ENCODE data around the gene PLIN4. TPM values are rescaled to one million over a fixed set of nuclear protein-coding genes. Genes with fewer than 3 reads are reported as not detected.
"Not testable (repeated sequence)": the region's sequence is repeated elsewhere in the genome, so short reads cannot be mapped to it uniquely, and the experiment has no call there.

PLIN4 gene
- polyA plus RNA-seq, 3 donors, result 73.6 to 954 (median 135) TPM

GRCh38 chr19:4529924-4530522, 11.7 kb upstream of the PLIN4 start:
- WGBS, 3 donors, result 77 to 87% (median 87%) methylated on average over 12 to 14 of the region's 14 CpGs
- no peak overlapping the region for H3K27ac ChIP-seq (ENCODE audit: low read depth, low read length)

GRCh38 chr19:4528843-4529242, 10.6 kb upstream of the PLIN4 start:
- H3K27ac ChIP-seq (ENCODE audit: low read depth, low read length), result no peak overlapping the region
- WGBS, 3 donors, result 70 to 95% (median 72%) methylated on average over 15 of the region's 15 CpGs

- H3K27ac ChIP-seq (ENCODE audit: low read depth, low read length), result not testable (repeated sequence)
- WGBS, 3 donors, result 92 to 98% (median 96%) methylated on average over 8 of the region's 8 CpGs
These were observed 9.1 kb upstream of the PLIN4 start for GRCh38 chr19:4527377-4527776.

GRCh38 chr19:4525563-4526002, 7.3 kb upstream of the PLIN4 start:
- H3K27ac ChIP-seq (ENCODE audit: low read depth, low read length), result no peak overlapping the region
- 49 to 90% (median 62%) methylated on average over 15 to 23 of the region's 23 CpGs for WGBS, 3 donors

GRCh38 chr19:4524808-4525562, 6.7 kb upstream of the PLIN4 start:
- 62 to 76% (median 65%) methylated on average over 23 of the region's 23 CpGs for WGBS, 3 donors

GRCh38 chr19:4523306-4524110, 5.2 kb upstream of the PLIN4 start:
- 73 to 79% (median 76%) methylated on average over 46 to 53 of the region's 53 CpGs for WGBS, 3 donors
- H3K27ac ChIP-seq (ENCODE audit: low read depth, low read length), result no peak overlapping the region

More at GRCh38 chr19:4524808-4525562, 6.7 kb upstream of the PLIN4 start:
- H3K27ac ChIP-seq (ENCODE audit: low read depth, low read length), result no peak overlapping the region

GRCh38 chr19:4522291-4523002, 4.2 kb upstream of the PLIN4 start:
- no peak overlapping the region for H3K27ac ChIP-seq (ENCODE audit: low read depth, low read length)
- WGBS, 3 donors, result 84 to 93% (median 84%) methylated on average over 15 of the region's 15 CpGs

- H3K27ac ChIP-seq (ENCODE audit: low read depth, low read length), result no peak overlapping the region
- WGBS, 3 donors, result 77 to 90% (median 80%) methylated on average over 5 of the region's 5 CpGs
These were observed 3.6 kb upstream of the PLIN4 start for GRCh38 chr19:4521888-4522242.

- WGBS, 3 donors, result 63 to 75% (median 68%) methylated on average over 11 of the region's 11 CpGs
- H3K27ac ChIP-seq (ENCODE audit: low read depth, low read length), result no peak overlapping the region
These were observed 3.0 kb upstream of the PLIN4 start for GRCh38 chr19:4521170-4521887.

- 58 to 72% (median 67%) methylated on average over 9 of the region's 9 CpGs for WGBS, 3 donors
- H3K27ac ChIP-seq (ENCODE audit: low read depth, low read length), result no peak overlapping the region
These were observed 1.4 kb upstream of the PLIN4 start for GRCh38 chr19:4519521-4520277.

- 79 to 96% (median 81%) methylated on average over 6 of the region's 6 CpGs for WGBS, 3 donors
- no peak overlapping the region for H3K27ac ChIP-seq (ENCODE audit: low read depth, low read length)
These were observed 848 bp upstream of the PLIN4 start for GRCh38 chr19:4519172-4519496.

GRCh38 chr19:4517451-4518057, 732 bp downstream of the PLIN4 start:
- H3K27ac ChIP-seq (ENCODE audit: low read depth, low read length), result no peak overlapping the region
- WGBS, 3 donors, result 71 to 90% (median 82%) methylated on average over 24 of the region's 24 CpGs

GRCh38 chr19:4516939-4517300, 1.4 kb downstream of the PLIN4 start:
- WGBS, 3 donors, result 60 to 77% (median 63%) methylated on average over 6 to 8 of the region's 8 CpGs
- H3K27ac ChIP-seq (ENCODE audit: low read depth, low read length), result no peak overlapping the region

GRCh38 chr19:4516199-4516938, 1.9 kb downstream of the PLIN4 start:
- WGBS, 3 donors, result 64 to 82% (median 73%) methylated on average over 14 of the region's 14 CpGs
- no peak overlapping the region for H3K27ac ChIP-seq (ENCODE audit: low read depth, low read length)

GRCh38 chr19:4515732-4516131, 2.6 kb downstream of the PLIN4 start:
- WGBS, 3 donors, result 81 to 94% (median 85%) methylated on average over 5 of the region's 5 CpGs
- no peak overlapping the region for H3K27ac ChIP-seq (ENCODE audit: low read depth, low read length)

GRCh38 chr19:4513248-4513647, 5.0 kb downstream of the PLIN4 start:
- 85 to 91% (median 90%) methylated on average over 17 of the region's 17 CpGs for WGBS, 3 donors
- no peak overlapping the region for H3K27ac ChIP-seq (ENCODE audit: low read depth, low read length)

- no peak overlapping the region for H3K27ac ChIP-seq (ENCODE audit: low read depth, low read length)
- 85 to 89% (median 86%) methylated on average over 17 of the region's 17 CpGs for WGBS, 3 donors
These were observed 6.2 kb downstream of the PLIN4 start for GRCh38 chr19:4512070-4512469.

All from adipose tissue (tissue), 3 donors.